GM12878 (cell line): ENCODE measurements around the gene ZNF32.

Source experiments
- ATF3 ChIP-seq: IDR thresholded peaks from 2 replicates; pipeline ENCODE4 v1.6.1; 2011; ENCODE audit warnings: low read depth, mild to moderate bottlenecking, low read length, moderate library complexity, borderline replicate concordance; ENCODE audit errors: extremely low read depth
- BHLHE40 ChIP-seq, 2 experiments: fragments of 450-650 bp in 1 of 2; IDR thresholded peaks; 2 replicates each; pipeline ENCODE4 v1.6.1; 2011 to 2017; ENCODE audit warnings: low read depth in 2 of 2, borderline replicate concordance in 1 of 2, improper control_type of control experiment in 1 of 2, low read length in 1 of 2, mild to moderate bottlenecking in 1 of 2
- CTCF ChIP-seq, 3 experiments: IDR thresholded peaks in 2 of 3; conservative IDR thresholded peaks in 1 of 3; 2 replicates each; pipeline ENCODE4 v1.5.1; 2011; ENCODE audit warnings: low read depth in 3 of 3, low read length in 3 of 3, mild to moderate bottlenecking in 3 of 3, control low read depth in 2 of 3, moderate library complexity in 2 of 3, inconsistent platforms in 1 of 3, mixed read lengths in 1 of 3; ENCODE audit not compliant: control insufficient read depth in 2 of 3, insufficient read depth in 1 of 3; ENCODE audit errors: extremely low read depth in 1 of 3
- DPF2 ChIP-seq: fragments of 450-650 bp; IDR thresholded peaks from 2 replicates; pipeline ENCODE4 v1.6.1; 2017; ENCODE audit warnings: mild to moderate bottlenecking
- GABPA ChIP-seq: IDR thresholded peaks from 2 replicates; pipeline ENCODE4 v1.6.1; 2014; ENCODE audit warnings: antibody characterized with exemption, low read depth, mild to moderate bottlenecking, inconsistent platforms
- KDM1A ChIP-seq: fragments of 200-600 bp; sonication (generic); IDR thresholded peaks from 2 replicates; pipeline ENCODE4 v1.6.1; 2016; ENCODE audit warnings: borderline replicate concordance
- MXI1 ChIP-seq: fragments of 150-350 bp; IDR thresholded peaks from 2 replicates; pipeline ENCODE4 v1.6.1; 2011; ENCODE audit warnings: low read depth, mild to moderate bottlenecking, inconsistent platforms, low read length, improper control_type of control experiment
- MYC ChIP-seq: IDR thresholded peaks from 2 replicates; pipeline ENCODE4 v1.6.1; 2011; ENCODE audit warnings: mild to moderate bottlenecking, low read length, moderate library complexity, inconsistent platforms; ENCODE audit not compliant: insufficient read depth, insufficient replicate concordance, insufficient read length, severe bottlenecking
- POLR2A ChIP-seq: IDR thresholded peaks from 2 replicates; pipeline ENCODE4 v1.6.1; 2011; ENCODE audit warnings: low read depth, mild to moderate bottlenecking, low read length
- TAF1 ChIP-seq: IDR thresholded peaks from 2 replicates; pipeline ENCODE4 v1.6.1; 2011; ENCODE audit warnings: mild to moderate bottlenecking, low read depth, low read length, borderline replicate concordance
- TCF12 ChIP-seq: IDR thresholded peaks from 2 replicates; pipeline ENCODE4 v1.6.1; 2011; ENCODE audit warnings: low read depth, mild to moderate bottlenecking, low read length
- USF2 ChIP-seq: IDR thresholded peaks from 2 replicates; pipeline ENCODE4 v1.6.1; 2011; ENCODE audit warnings: low read depth, low read length, improper control_type of control experiment, borderline replicate concordance

GRCh38 chr10:43689007-43689491 lies 40.4 kb upstream of the ZNF32 start:
- TF ChIP-seq POLR2A (no peak), MYC (no peak), GABPA (no peak), KDM1A (no peak), BHLHE40 (IDR thresholded peaks at IDR 0.05; ENCODE audit: borderline replicate concordance in 1 of 2, low read depth in 2 of 2, low read length in 1 of 2) (no peak), CTCF (IDR thresholded peaks at IDR 0.05 in 2 of 3, conservative IDR thresholded peaks at IDR 0.05 in 1 of 3; ENCODE audit: control insufficient read depth in 2 of 3, extremely low read depth in 1 of 3, insufficient read depth in 1 of 3, low read depth in 3 of 3, low read length in 3 of 3) (no peak), USF2 (no peak), TAF1 (no peak), TCF12 (no peak), ATF3 (no peak), MXI1 (no peak), DPF2 (no peak)
